ENCODE measurements around the gene SLC35F3. TPM values are rescaled to one million over a fixed set of nuclear protein-coding genes. Genes with fewer than 3 reads are reported as not detected.

SLC35F3 gene
- polyA plus RNA-seq, 1 donor from 2014 or later, result 13.9 TPM

GRCh38 chr1:234221601-234222000, 317.1 kb downstream of the SLC35F3 start:
- Histone ChIP-seq H3K79me2 (replicated peaks; ENCODE audit: insufficient read depth, low read length) (no peaks in the 10 kb centered on the region), H3K4me2 (ENCODE audit: low read length) (no peak overlapping the region), H3K27ac (ENCODE audit: low read length) (no peak overlapping the region), H3K4me3 (ENCODE audit: low read length) (no peak overlapping the region), H2AFZ (ENCODE audit: low read depth, low read length) (no peak overlapping the region), H3K9me2 (ENCODE audit: insufficient read depth, low read length) (no peaks in the 10 kb centered on the region), H3K27me3 (ENCODE audit: insufficient read depth, low read depth, low read length) (no peaks in the 10 kb centered on the region), H3K9ac (ENCODE audit: low read length) (no peak overlapping the region), H3K9me3 (ENCODE audit: low read length) (no peaks in the 10 kb centered on the region), H3K36me3 (ENCODE audit: insufficient read depth, low read length) (no peaks in the 10 kb centered on the region), H4K20me1 (ENCODE audit: insufficient read depth) (no peaks in the 10 kb centered on the region), H3F3A (ENCODE audit: insufficient read depth, low read length, poor library complexity, severe bottlenecking) (no peaks in the 10 kb centered on the region)
- no peak for TF ChIP-seq RAD21 (conservative IDR thresholded peaks at IDR 0.05)

- H3K27ac ChIP-seq (ENCODE audit: low read length), result no peak overlapping the region
- H3K79me2 ChIP-seq (replicated peaks; ENCODE audit: insufficient read depth, low read length), result no peaks in the 10 kb centered on the region
- no peaks in the 10 kb centered on the region for H3K9me3 ChIP-seq (ENCODE audit: low read length)
- no peak overlapping the region for H2AFZ ChIP-seq (ENCODE audit: low read depth, low read length)
- no peaks in the 10 kb centered on the region for H3K36me3 ChIP-seq (ENCODE audit: insufficient read depth, low read length)
- no peaks in the 10 kb centered on the region for H3K9me2 ChIP-seq (ENCODE audit: insufficient read depth, low read length)
- H3K9ac ChIP-seq (ENCODE audit: low read length), result no peak overlapping the region
- no peak overlapping the region for H3K4me3 ChIP-seq (ENCODE audit: low read length)
- no peak for TF ChIP-seq EZH2 (IDR thresholded peaks at IDR 0.05; ENCODE audit: borderline replicate concordance, insufficient read depth, low read length, poor library complexity, severe bottlenecking)
- no peak for TF ChIP-seq POLR2AphosphoS5 (IDR thresholded peaks at IDR 0.05)
- TF ChIP-seq REST (IDR thresholded peaks at IDR 0.05; ENCODE audit: borderline replicate concordance), result no peak
- TF ChIP-seq EP300 (conservative IDR thresholded peaks at IDR 0.05; ENCODE audit: poor library complexity, severe bottlenecking), result no peak
- no peak for TF ChIP-seq RAD21 (conservative IDR thresholded peaks at IDR 0.05)
- no peak for TF ChIP-seq MXI1 (conservative IDR thresholded peaks at IDR 0.05; ENCODE audit: poor library complexity, severe bottlenecking)
- no peak for TF ChIP-seq CTCF (IDR thresholded peaks at IDR 0.05; ENCODE audit: poor library complexity, severe bottlenecking)
- no peak for TF ChIP-seq TAF1 (IDR thresholded peaks at IDR 0.05; ENCODE audit: low read depth)
- TF ChIP-seq SMC3 (conservative IDR thresholded peaks at IDR 0.05; ENCODE audit: poor library complexity), result no peak
- H3K27me3 ChIP-seq (ENCODE audit: insufficient read depth, low read depth, low read length), result no peaks in the 10 kb centered on the region
- no peaks in the 10 kb centered on the region for H3F3A ChIP-seq (ENCODE audit: insufficient read depth, low read length, poor library complexity, severe bottlenecking)
- H4K20me1 ChIP-seq (ENCODE audit: insufficient read depth), result no peaks in the 10 kb centered on the region
- no peak overlapping the region for H3K4me2 ChIP-seq (ENCODE audit: low read length)
Observed at GRCh38 chr1:234222561-234223280, 318.2 kb downstream of the SLC35F3 start.
